Hindlimb muscle (tissue), 1 donor: Measurements from ENCODE around the gene RASSF4. TPM values are rescaled to one million over a fixed set of nuclear protein-coding genes. Genes with fewer than 3 reads are reported as not detected.

Source experiments
- DNase-seq: peaks from one replicate; pipeline ENCODE4 v3.0.0-alpha.2; 2013
- polyA plus RNA-seq: library from polyadenylated mRNA; unstranded; fragments of 120-200 nt; gene quantifications from one replicate; pipeline ENCODE4 v1.2.1, GENCODE V29; 2013; ENCODE audit not compliant: insufficient read length

Gene RASSF4
- polyA plus RNA-seq, 1 donor = 68.2 TPM

DNA sequence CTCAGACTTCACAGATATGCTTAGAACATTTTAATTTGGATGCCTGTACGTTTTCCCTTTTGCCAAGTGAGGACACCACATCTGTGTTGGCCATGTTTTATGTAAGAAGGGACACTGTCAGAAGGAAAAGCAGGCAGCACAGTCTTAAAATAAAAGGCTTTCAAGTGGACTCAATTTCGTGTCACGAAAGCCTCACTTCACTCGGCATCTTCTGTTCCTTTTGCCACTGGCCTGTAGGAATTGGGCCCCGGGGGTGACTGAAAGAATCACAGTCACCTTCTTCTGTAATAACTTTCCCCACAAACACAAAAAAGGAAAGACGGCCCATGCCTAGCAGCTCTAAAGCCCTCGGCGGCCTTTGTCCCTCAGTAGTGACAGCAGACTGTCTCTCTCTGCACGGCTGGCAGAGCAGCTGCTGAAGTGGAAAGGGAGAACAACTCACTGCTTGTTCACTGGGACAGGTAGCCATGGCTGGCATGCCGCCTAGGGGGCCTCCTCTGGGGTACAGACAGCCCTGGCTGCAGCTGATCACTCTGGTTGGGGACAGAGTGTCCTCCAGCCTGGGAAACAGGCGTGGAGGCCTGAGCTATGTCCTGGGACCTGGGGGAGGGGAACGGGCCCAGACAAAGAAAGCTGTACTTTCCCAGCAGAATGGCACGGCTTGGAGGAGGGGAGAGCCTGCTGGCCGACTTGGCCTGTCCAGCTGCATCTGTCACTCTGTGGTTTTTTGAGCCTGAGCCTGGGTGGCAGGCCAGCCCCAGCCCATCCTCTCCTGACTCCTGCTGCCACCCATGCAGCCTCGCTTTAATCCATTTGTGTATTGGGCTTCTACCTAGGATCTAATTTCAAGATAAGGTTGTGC is 4.4 kb downstream of the RASSF4 start:
- peak; percentile 56 for DNase-seq

DNA sequence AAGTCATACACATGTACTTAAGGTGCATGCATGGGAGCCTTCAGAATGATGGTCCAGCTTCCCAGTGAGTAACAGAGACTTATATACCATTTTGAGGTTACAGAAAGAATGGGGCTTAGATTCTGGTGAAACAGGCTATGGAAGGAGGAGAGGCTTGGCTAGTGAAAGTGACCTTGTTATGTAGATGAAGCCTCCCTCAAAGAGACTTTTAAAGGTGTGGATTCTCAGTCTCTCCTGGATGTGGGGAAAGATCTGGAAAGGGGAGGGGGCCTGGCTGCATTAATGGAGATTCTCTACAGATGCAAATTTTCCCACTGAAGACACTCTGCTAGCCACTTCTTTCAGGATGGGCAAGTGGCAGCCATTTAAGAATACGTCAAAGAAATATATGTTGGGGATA is 5.5 kb downstream of the RASSF4 start:
- no peak for DNase-seq

DNA sequence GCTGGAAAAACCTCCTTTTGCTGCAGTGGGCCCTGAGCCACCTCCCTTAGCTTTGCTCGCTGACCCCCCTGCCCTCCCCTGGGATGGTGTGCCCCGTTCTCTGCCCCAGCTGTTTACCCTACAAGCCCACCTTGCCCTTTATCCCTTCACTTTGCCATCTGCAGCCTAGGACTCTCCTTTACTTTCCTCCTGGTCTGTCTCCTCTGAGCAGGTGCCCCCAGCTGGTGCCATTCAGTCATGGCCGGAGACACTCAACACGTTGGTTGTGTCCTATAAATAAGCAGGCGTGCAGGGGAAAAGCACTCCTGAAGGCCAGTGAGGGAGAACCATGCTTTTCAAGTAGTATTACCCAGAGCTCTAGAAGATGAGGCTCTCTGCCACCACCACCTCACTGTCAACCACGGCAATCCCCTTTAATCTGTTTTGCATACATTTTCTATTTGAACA is 6.1 kb downstream of the RASSF4 start:
- DNase-seq = no peak

DNA sequence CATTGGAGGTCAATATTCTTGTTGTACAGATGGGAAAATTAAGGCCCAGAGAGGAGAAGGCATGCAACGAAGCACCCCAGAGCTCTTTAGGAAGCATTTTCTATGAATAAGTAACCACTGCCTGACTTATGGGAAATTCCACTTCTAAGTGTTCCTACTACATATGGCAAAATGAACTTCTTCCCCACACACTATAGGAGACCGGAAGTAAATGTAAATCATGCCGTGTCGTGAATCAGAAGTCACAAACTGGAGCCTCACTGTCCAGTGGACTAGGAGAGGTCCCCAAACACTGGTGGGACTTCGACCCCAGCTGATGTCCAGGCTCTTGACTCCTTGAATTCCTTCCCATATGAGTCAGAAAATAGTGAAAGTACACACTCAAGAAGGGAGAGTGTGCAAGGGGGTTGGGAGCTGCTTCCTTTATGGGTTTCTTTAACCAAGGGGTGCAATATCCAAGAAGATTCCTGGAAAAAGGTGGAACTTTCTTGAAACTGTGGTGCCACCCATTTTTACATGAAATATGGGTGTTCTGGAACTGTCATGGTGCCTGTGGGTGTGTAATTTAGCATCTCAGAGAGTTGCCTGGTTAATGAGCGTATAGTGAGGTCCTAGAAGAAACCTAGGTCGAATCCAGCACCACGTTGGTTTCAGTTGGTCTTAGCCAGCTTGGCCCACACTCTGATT is 6.7 kb downstream of the RASSF4 start:
- no peak for DNase-seq

DNA sequence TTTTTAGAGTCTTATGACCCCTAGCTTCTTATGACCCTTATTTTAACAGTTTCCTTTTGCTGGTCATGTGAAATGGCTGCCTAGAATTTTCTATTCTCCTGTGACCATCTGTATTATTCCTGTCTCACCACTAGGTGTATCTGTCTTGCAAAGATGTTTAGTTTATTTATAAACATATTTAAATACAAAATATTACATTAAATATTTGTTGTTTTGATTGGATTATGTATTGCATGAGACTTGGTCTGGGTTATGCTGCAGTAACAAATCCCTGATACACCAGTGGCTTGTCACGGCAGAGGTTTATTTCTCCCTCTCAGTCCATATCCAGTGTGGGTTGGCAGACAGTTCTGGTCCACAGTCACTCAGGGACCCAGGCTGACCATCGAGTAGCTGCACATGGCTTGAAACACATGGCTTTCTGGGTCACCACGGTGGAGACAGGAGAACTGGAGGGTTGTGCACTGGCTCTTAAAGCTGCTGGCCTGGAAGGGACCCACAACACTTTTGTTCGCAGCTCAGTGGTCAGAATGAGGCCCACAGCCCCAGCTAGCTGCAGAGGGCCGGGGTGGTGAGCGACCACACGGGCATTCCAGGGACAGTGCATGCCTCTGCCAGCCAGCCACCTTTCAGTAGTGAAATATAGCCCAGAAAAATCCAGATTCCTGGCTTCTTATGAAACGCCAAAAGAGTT is 7.4 kb downstream of the RASSF4 start:
- no peak for DNase-seq

DNA sequence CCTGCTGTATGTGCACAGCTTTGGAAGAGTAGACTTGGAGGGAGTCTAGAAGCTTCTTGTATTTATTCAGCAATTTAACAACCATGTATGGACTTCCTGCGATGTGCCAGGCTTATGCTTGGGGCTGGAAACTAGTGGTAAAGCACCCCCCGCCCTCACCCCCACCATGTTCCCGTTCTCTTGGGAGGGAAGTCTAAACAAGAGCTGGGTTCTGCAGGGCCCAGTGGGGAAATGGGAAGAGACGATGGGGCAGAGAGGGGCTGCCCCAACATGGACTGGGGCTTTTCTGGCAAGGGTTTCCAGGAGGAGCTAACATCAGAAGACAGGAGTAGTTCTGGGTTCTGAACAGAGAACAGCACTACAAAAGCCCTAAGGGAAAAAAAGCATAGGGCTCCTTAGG is 8.0 kb downstream of the RASSF4 start:
- DNase-seq = no peak

DNA sequence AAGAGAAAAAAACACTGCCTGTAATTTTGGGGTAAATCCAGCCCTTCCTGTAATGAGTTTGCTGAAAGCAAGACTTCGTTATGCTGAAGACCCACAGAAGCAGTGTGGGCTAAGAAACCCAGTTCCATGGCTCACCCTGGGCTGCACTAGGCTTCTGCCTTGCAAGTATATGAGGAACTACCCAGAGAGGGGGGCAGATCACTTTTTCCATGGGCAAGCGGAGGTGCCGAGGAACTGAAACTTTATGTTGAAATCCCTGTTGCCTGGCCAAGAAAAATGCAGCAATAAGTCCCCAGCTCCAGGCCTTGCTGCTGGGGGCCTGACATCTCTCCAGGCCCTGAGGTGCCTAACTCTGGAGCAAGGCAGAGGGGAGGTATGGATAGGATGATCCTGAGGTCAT is 8.5 kb downstream of the RASSF4 start:
- peak; percentile 54 for DNase-seq

DNA sequence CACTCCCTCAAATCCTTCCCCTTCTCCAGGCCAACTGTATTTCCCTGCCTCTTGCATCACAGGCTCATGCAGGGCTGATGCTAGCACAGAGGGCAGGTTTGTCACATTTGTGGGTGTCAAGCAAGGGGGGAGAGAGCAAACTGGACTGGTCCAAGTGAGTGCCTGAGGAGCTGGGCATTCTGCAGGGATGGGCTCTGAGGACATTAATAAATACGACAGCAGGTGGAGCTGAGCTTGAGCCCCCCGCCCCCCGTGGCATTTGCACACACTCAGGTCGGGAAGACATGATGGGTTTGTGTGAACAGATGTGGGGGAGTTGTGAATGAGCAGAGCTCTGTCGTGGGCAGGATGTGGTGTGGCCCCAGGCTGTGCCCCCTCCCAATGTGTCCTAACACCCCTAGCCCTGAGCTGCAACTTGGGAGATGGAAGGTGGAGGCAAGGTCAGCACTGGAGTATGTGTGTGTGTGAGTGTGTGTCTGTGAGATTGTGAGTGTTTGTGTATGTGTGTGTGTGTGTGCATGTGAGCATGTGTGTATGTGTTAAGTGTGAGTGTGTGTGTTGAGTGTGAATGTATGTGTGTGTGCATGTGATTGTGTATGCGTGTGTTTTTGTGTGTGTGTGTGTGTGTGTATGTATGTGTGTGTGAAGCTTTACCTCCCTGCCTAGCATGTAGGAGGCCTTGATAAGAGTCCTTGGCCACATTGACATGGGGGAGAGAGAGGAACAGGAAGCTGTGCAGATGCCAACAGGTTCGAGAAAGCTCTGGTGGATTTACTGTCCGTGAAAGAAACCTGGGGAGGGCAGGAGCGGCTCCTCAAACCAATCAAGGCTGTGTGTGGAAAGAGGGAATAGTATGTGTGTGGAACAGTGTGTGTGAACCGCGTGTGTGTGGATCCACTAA is 9.1 kb downstream of the RASSF4 start:
- no peak for DNase-seq

DNA sequence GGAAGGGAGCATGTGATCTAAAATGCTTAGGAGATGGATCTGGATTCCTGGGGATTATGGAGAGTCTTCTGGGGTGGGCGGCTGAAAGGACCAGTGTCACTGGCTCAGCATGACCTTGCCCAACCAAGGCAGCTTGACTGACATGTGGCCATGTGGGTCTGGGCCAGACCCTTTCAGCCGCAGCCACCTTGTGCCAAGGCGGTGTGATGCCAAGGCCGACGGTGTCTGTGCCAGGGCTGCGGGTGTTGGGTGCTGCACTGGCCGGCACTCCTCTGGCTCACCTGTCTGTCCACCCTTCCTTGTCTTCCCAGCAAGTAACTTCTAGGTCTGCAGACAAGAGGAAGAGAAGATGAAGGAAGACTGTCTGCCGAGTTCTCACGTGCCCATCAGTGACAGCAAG is 10.3 kb downstream of the RASSF4 start:
- DNase-seq = no peak

DNA sequence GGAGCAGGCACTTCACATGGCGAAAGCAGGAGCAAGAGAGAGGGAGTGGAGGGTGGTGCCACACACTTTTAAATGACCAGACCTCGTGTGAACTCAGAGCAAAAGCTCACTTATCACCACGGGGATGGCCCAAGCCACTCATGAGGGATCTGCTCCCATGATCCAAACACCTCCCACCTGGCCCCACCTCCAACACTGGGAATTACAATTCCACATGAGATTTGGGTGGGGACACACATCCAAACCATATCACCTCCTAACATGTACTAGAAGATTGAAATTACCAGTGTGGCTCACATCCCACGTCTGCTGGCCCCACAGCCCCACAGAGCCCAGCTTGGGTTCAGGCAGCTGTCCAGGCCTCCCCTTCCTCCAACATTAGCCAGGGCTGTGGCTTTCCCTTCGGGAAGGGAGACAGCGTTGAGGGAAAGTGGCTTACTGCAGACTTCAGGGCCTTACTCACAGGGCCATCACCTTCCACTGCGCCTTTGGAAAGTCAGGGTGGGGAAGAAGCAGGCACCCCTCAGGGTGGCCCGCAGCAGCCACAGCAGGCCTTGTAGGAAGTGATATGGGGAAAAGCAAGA is 11.3 kb downstream of the RASSF4 start:
- DNase-seq = no peak

DNA sequence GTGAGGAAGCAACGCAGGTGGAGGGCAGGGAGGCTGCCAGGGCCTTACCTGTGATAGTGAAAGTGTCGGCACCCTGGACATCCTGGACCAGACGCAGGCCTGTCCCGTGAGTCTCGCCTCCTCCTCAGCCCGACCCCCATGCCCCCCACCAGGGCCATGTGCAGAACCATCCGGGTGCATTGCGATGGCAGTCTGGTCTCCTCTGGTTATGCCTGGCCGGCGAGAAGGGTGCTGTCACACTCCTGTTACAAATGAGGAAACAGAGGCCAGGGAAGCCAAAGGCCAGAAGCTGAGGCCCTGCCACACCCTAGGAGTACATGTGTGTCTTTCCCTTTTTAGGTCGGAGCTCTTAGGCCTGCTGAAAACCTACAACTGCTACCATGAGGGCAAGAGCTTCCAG is 11.8 kb downstream of the RASSF4 start:
- no peak for DNase-seq

DNA sequence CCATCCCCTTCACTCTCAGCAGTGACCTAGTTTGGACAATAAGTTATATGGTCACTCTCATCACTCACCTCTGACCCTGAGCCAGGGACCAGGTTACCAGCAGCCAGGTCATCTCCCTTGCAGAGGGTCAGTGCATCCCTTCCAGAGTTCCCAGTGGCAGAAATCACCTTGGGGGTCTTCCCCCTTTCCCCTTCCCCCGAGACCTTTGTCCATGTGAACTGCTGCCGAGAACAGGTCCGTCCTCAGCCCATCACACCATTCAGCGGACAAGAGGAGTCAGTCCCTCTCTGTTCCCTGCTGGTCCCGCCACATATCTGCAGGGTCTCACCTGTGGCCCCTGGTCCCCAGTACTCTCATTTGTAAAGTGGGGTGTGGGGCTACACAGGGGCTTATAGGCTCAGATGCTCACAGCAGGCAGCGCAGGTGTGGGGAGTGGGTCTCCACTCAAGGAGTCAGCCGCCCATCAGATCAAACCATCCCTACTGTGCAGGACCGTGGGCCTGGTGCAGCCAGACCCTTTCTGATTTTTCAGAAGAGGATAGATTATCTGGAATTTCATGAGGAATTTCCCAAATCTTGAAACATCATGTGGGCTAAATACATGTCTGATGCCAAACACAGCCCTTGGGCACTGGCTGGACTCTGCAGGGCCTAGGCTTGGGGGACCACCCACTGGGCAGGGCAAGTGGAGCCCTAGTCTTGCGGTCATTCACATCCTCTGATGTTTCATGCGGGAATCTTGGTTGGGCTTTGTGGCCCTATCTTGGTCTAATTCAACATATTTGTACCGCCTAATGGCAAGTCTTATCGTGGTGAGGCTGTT is 12.5 kb downstream of the RASSF4 start:
- no peak for DNase-seq

DNA sequence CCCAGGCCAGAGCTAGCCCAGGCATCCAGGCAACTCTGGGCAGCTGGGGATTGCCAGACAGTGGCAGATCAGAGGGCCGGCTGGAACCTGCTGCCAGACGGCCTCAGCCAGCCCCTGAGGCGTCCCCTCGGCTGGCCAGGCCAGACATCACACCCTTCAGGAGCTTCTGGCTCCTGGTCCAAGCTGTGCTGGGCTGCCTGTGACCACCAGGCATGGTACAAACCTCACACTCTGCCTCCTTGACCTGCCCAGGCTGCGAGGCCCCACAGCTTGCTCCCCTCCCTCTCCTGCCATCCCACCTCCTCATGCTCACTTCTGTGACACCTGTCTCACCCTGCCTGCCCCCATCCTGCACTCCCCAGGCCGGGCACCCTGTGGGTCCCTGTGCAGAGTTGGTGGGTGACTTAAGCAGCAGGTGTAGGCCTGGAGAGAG is 13.3 kb downstream of the RASSF4 start:
- no peak for DNase-seq

DNA sequence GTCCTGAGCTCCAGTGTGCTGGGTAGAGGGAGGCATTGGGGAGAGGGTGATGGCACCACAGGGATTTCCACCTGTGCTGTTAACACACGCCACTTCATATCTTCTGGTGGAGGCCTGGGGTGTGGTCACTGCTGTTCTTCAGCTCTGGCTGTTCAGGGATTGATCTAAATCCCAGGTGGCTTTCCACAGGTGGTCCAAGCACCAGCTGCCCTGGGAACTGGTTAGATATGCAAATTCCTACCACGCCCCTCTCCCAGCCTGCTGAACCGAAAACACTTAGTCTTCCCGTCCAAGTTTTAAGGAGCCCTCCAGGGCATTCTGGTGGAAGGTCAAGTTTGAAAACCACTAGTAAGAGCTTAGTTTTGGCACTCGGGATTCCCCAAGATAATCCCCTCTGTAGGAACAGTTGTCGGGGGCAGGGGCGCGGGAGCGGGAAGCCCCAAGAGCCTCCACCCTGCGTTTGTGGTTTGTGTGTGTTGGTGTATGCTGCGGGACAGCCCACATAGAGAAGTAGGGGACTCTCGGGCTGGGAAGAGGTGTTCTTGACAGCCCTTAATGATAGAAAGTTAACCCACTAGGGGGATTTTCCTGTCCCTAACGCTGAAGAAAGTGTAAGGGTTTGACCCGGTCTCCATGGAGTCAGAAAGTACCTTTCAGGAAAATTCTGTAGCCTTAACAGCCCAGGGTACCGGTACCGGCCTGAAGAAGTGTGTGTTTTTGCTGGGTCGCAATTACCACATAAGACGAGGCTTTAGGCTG is 13.9 kb downstream of the RASSF4 start:
- DNase-seq = no peak

DNA sequence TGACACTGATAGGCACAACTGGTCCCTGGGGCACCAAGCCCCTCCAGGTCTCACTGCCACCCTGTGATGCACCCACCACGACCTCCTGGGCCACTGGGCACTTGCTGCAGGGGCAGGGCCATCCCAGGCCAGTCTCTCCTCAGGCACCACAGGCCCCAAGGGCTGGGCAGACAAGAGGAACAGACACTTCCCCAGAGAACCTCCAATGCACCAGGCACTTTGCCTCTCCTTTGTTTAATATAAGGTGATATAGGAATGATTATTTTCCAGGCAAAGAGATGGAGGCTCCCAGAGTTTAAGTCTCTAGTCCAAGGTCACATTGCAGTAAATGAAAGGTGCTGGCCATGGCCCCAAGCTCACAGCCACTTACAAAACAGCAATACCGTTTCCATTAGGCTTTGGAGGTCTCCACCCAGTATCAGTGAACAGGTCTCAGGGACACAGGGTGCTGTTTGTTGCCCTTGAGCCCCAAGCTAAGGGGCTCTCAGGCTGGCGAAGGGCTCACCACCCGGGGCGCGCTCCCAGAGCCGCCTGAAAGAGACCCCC is 14.6 kb downstream of the RASSF4 start:
- DNase-seq = no peak

DNA sequence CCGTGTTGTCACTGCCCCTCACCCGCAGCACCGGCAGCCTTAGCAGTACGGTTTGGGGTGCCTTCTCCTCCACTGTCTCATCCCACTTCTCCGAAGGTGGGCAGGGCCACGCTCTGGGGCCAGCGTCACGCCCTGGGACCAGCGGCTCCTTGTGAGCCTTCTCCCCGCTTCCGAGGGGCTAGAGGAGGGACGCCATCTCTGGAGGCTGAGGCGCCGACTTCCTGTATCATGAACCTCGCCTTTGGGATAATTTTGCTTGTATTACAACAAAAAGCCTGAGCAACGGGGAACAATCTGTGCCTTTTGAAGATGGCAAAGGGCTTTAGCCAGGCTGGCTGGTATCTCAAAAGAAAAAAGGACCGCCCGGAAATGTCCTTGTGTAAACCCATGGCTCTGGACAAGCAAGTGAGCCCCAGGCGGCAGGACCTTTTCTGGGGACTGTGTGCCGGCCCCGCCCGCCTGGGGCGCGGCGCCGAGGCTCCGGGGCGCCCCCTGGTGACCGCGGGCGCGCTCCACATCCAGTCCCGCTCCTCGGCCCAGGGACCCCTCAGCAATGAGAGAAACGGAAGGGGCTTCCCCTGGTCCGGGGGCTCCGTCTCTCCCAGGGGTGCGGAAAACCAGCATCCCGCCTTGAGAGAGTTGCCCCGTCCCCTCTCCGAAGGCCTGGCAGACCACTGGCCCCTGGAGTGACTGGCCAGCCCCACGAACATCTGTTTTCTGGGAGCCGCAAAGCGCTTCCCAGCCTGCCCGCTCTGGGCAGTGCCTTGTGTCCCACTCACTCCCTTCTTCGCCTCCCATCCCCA is 15.2 kb downstream of the RASSF4 start:
- peak; percentile 79 for DNase-seq

DNA sequence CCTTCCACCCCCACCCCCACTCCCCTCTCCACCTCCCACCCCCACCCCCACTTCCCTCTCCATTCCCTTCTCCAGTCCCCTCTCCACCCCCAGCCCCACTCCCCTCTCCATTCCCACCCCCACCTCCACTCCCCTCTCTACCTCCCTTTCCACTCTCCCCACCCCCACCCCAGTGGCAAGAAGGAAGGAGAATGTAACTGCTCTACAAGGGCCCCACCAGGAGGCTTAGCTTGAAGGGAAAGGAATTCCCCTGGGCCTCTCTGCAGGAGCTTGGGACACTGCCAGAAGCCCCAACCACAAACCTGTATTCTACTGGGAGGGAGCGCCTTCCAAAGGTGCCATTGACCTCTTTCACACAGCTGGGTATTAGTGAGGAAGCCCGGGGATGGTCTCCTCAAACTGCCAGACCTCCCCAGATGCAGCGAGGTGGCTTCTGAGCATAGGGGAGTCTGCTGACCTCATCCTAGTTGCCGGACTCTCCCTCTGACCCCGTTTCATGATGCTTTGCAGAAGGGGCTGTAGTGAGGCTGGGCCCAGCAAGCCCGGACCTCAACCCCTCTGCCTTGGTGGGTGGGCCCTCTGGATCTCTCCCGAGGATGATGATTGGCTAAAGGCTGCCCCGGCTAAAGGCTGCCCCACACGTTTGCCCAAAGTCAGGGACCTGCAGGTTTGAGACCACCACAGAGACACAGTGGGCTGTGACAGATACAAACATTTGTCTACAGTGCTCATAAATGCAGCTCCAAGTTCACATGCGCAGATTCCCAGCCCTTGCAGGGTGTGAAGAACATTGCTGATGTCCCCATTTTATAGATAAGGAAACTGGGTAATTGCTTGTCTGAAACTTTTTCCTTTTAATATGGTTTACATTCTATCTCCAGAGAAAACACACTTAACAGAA is 16.1 kb downstream of the RASSF4 start:
- no peak for DNase-seq
